SU-DHL-6 (cell line): ENCODE measurements around the gene ATP2B1.

Source experiments
- H2AFZ ChIP-seq: fragments of 200-600 bp; sonication (generic); 2 replicates; pipeline ENCODE4 v1.6.1; 2014; ENCODE audit warnings: low read depth, mild to moderate bottlenecking, moderate library complexity, mixed read lengths, antibody characterized with exemption, low read length; ENCODE audit not compliant: severe bottlenecking
- H3F3A ChIP-seq: fragments of 200-600 bp; shearing (Covaris generic); 2 replicates; pipeline ENCODE4 v1.6.0; 2016; ENCODE audit warnings: antibody characterized with exemption, mild to moderate bottlenecking; ENCODE audit not compliant: insufficient read depth
- H3K27ac ChIP-seq: fragments of 200-600 bp; sonication (generic); 2 replicates; pipeline ENCODE4 v1.5.1; 2016; ENCODE audit warnings: low read depth, mild to moderate bottlenecking, low read length, moderate library complexity, mixed read lengths
- H3K27me3 ChIP-seq: fragments of 200-600 bp; sonication (generic), shearing (Covaris generic); 2 replicates; pipeline ENCODE4 v1.6.0; 2014; ENCODE audit warnings: mild to moderate bottlenecking, low read length
- H3K36me3 ChIP-seq: fragments of 200-600 bp; sonication (generic); 2 replicates; pipeline ENCODE4 v1.6.1; 2014; ENCODE audit warnings: mild to moderate bottlenecking, low read length, mixed read lengths
- H3K4me2 ChIP-seq: fragments of 300-600, 200-600 bp; shearing (Covaris generic), sonication (generic); 2 replicates; pipeline ENCODE4 v1.6.0; 2014; ENCODE audit warnings: low read length, low read depth, mild to moderate bottlenecking; ENCODE audit not compliant: poor library complexity, severe bottlenecking
- H3K4me3 ChIP-seq: fragments of 200-600 bp; sonication (generic); 2 replicates; pipeline ENCODE4 v1.5.1; 2014; ENCODE audit warnings: antibody characterized with exemption, low read length, mild to moderate bottlenecking, mixed read lengths; ENCODE audit not compliant: insufficient read depth, poor library complexity, severe bottlenecking
- H3K79me2 ChIP-seq: fragments of 200-600 bp; sonication (generic); 2 replicates; pipeline ENCODE4 v1.6.1; 2014; ENCODE audit warnings: mild to moderate bottlenecking, low read length, moderate library complexity; ENCODE audit not compliant: insufficient read depth
- H3K9ac ChIP-seq: fragments of 200-600 bp; sonication (generic); 2 replicates; pipeline ENCODE4 v1.7.0; 2014; ENCODE audit warnings: mild to moderate bottlenecking, low read length
- H3K9me2 ChIP-seq: fragments of 200-600 bp; sonication (generic); replicated peaks from 2 replicates; pipeline ENCODE4 v1.6.1; 2014; ENCODE audit warnings: low read length; ENCODE audit not compliant: insufficient read depth
- H3K9me3 ChIP-seq: fragments of 200-600 bp; sonication (generic); 2 replicates; pipeline ENCODE4 v1.6.1; 2014; ENCODE audit warnings: low read length, mixed read lengths; ENCODE audit not compliant: insufficient read depth
- H4K20me1 ChIP-seq: fragments of 200-600 bp; sonication (generic); 2 replicates; pipeline ENCODE4 v1.6.1; 2014; ENCODE audit warnings: low read depth, mild to moderate bottlenecking, antibody characterized with exemption, low read length, moderate library complexity, mixed read lengths
- CTCF ChIP-seq: fragments of 200-600 bp; sonication (generic); IDR thresholded peaks from one replicate; pipeline ENCODE4 v1.5.1; 2017; ENCODE audit warnings: antibody characterized with exemption, mild to moderate bottlenecking, low read length, moderate library complexity; ENCODE audit not compliant: insufficient read depth, poor library complexity, severe bottlenecking
- EZH2phosphoT487 ChIP-seq: fragments of 200-600 bp; sonication (generic), shearing (Covaris generic); conservative IDR thresholded peaks from 2 replicates; pipeline ENCODE4 v1.6.1; 2018; ENCODE audit warnings: mild to moderate bottlenecking, antibody characterized with exemption, low read length, moderate library complexity, mixed read lengths

The ATP2B1 gene

GRCh38 chr12:89636776-89637160 is 71.9 kb downstream of the ATP2B1 start:
- Histone ChIP-seq H3K36me3 (peaks cover 35% of the 10 kb centered on the region), H3K27ac (no peak overlapping the region), H3K4me2 (no peak overlapping the region), H3K27me3 (no peaks in the 10 kb centered on the region), H2AFZ (no peak overlapping the region), H4K20me1 (0 out of 2 replicates have a peak, but pooled peaks cover 4% of the 10 kb centered on the region), H3K79me2 (peaks cover 44% of the 10 kb centered on the region), H3K9ac (no peak overlapping the region), H3K9me3 (no peaks in the 10 kb centered on the region), H3F3A (peaks cover 5% of the 10 kb centered on the region; the same call in 1 of the 2 replicates), H3K9me2 (no peaks in the 10 kb centered on the region), H3K4me3 (no peak overlapping the region)
- TF ChIP-seq CTCF (no peak), EZH2phosphoT487 (no peak)

DNA sequence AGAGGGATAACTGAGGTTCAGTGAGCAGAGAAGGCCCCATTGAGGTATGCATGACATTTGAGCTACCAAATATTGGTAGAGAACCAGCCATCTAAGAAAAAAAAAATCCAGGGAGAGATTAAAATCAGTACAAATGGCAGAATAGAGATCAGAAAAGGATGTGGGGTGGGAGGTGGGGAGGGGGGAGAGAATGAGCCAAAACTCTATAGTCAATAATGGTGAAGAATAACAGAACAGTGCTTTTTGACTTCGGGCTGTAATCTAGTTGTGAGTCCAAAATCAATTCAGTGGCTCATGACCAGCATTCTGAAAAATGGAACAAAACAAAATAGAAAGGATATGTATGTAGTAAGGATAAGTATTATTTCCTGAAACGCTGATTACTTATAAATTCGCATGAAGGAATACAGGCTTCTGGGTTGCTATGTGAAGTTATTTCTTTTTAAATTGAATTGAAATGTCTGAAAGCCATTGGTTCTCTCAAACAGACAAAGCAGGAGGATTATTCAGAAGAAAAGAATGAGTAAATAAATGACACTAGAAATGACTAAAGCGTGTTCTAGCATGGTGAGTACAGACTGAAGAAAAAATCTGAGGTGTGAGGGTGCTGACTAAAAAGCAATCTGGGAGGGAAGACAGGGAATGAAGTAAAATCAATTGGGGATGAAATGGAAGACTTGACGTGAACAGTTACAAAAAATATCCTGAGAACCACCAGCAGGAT is 72.4 kb downstream of the ATP2B1 start:
- Histone ChIP-seq H3K27me3 (no peaks in the 10 kb centered on the region), H3K36me3 (peaks cover 30% of the 10 kb centered on the region), H3K79me2 (peaks cover 40% of the 10 kb centered on the region), H3K9me3 (no peaks in the 10 kb centered on the region), H2AFZ (no peak overlapping the region), H3K27ac (no peak overlapping the region), H3K4me3 (no peak overlapping the region), H4K20me1 (0 out of 2 replicates have a peak, but pooled peaks cover 3% of the 10 kb centered on the region), H3K9me2 (no peaks in the 10 kb centered on the region), H3K9ac (no peak overlapping the region), H3K4me2 (no peak overlapping the region), H3F3A (peaks cover 5% of the 10 kb centered on the region; the same call in 1 of the 2 replicates)
- TF ChIP-seq EZH2phosphoT487 (no peak), CTCF (no peak)

DNA sequence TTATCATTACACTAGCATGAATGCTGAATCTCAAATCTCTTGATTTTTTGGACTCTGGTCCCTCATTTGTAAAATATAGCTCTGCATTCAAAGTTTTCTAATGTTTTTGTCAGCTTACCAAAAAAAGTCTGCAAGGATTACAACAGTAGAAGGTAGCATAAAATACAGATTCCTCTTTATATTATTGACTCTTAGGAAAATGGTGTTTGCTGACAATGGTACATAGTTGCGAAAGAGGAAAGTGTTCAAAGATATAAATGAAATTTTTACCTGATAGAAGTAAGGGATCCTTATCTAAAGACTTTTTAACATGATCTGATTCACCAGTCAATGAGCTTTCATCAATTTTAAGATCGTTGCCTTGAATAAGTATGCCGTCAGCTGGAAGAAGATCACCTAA is 74.1 kb downstream of the ATP2B1 start:
- peaks cover 24% of the 10 kb centered on the region for H3K79me2 ChIP-seq
- no peaks in the 10 kb centered on the region for H3K9me3 ChIP-seq
- no peak overlapping the region for H3K9ac ChIP-seq
- H2AFZ ChIP-seq, result no peak overlapping the region
- no peaks in the 10 kb centered on the region for H4K20me1 ChIP-seq
- no peak overlapping the region for H3K27ac ChIP-seq
- H3K4me3 ChIP-seq, result no peak overlapping the region
- H3K27me3 ChIP-seq, result no peaks in the 10 kb centered on the region
- no peaks in the 10 kb centered on the region for H3K9me2 ChIP-seq
- peaks cover 5% of the 10 kb centered on the region; the same call in 1 of the 2 replicates for H3F3A ChIP-seq
- peaks cover 32% of the 10 kb centered on the region for H3K36me3 ChIP-seq
- H3K4me2 ChIP-seq, result no peak overlapping the region
- TF ChIP-seq CTCF (no peak), EZH2phosphoT487 (no peak)
